Renal pelvis (tissue), 3 donors: ENCODE measurements around the gene CD209. TPM values are rescaled to one million over a fixed set of nuclear protein-coding genes. Genes with fewer than 3 reads are reported as not detected.

Source experiments
- polyA plus RNA-seq, 3 donors: library from polyadenylated mRNA; unstranded; fragments of 120-200 nt; gene quantifications; one replicate each; pipeline ENCODE4 v1.2.1, GENCODE V29; 2013; ENCODE audit not compliant: insufficient read length in 3 of 3

CD209 gene
- polyA plus RNA-seq, 3 donors = 1.00 to 1.9 (median 1.5) TPM

Other genes starting within 250 kb of the CD209 start
- 10 to 100 TPM; 53.7 to 70.8 (median 64.5) TPM for gene ZNF358, start 231.4 kb downstream of the CD209 start, polyA plus RNA-seq
- 10 to 100 TPM; 18.5 to 20.0 (median 19.8) TPM for gene MCOLN1, start 224.9 kb downstream of the CD209 start, polyA plus RNA-seq
- 10 to 100 TPM; 42.2 to 46.0 (median 42.8) TPM for gene PNPLA6, start 211.8 kb downstream of the CD209 start, polyA plus RNA-seq
- gene CAMSAP3, start 151.7 kb downstream of the CD209 start, polyA plus RNA-seq = 10 to 100 TPM; 25.0 to 28.6 (median 26.2) TPM
- gene XAB2, start 118.0 kb downstream of the CD209 start, polyA plus RNA-seq = 10 to 100 TPM; 37.5 to 47.5 (median 44.2) TPM
- gene PET100, start 117.7 kb downstream of the CD209 start, polyA plus RNA-seq = 100 to 1,000 TPM; 105 to 133 (median 113) TPM
- gene PCP2, start 113.8 kb downstream of the CD209 start, polyA plus RNA-seq = 1 to 10 TPM in 2 of 3 donors, under 1 TPM in 1; 0.91 to 2.1 (median 1.0) TPM
- gene STXBP2, start 110.4 kb downstream of the CD209 start, polyA plus RNA-seq = 10 to 100 TPM; 61.8 to 89.2 (median 81.4) TPM
- 1 to 10 TPM; 1.3 to 2.2 (median 1.4) TPM for gene RETN, start 78.5 kb downstream of the CD209 start, polyA plus RNA-seq
- under 1 TPM; 0.21 to 0.53 (median 0.21) TPM for gene MCEMP1, start 70.4 kb downstream of the CD209 start, polyA plus RNA-seq
- 10 to 100 TPM; 60.2 to 81.9 (median 65.1) TPM for gene TRAPPC5, start 66.7 kb downstream of the CD209 start, polyA plus RNA-seq
- under 1 TPM in 2 of 3 donors, not detected in 1; 0.12 to 0.17 TPM for gene FCER2, start 45.4 kb downstream of the CD209 start, polyA plus RNA-seq
- gene CLEC4G, start 15.4 kb downstream of the CD209 start, polyA plus RNA-seq = not detected
- gene CLEC4M, start 15.7 kb upstream of the CD209 start, polyA plus RNA-seq = 1 to 10 TPM; 2.4 to 3.9 (median 3.9) TPM
- 10 to 100 TPM; 17.1 to 18.4 (median 18.2) TPM for gene EVI5L, start 82.7 kb upstream of the CD209 start, polyA plus RNA-seq
- gene PRR36, start 126.9 kb upstream of the CD209 start, polyA plus RNA-seq = 10 to 100 TPM in 1 of 3 donors, 1 to 10 TPM in 2; 9.0 to 10.1 (median 9.6) TPM
- 1 to 10 TPM; 2.8 to 4.1 (median 3.9) TPM for gene LRRC8E, start 141.0 kb upstream of the CD209 start, polyA plus RNA-seq
- gene MAP2K7, start 156.3 kb upstream of the CD209 start, polyA plus RNA-seq = 10 to 100 TPM; 31.3 to 40.5 (median 36.4) TPM
- gene TGFBR3L, start 167.3 kb upstream of the CD209 start, polyA plus RNA-seq = 1 to 10 TPM in 1 of 3 donors, under 1 TPM in 2; 0.70 to 1.3 (median 0.97) TPM
- 10 to 100 TPM; 15.7 to 24.0 (median 23.0) TPM for gene SNAPC2, start 172.8 kb upstream of the CD209 start, polyA plus RNA-seq
- 10 to 100 TPM; 26.8 to 41.4 (median 35.9) TPM for gene CTXN1, start 178.6 kb upstream of the CD209 start, polyA plus RNA-seq
- 10 to 100 TPM; 53.5 to 57.0 (median 55.5) TPM for gene TIMM44, start 196.1 kb upstream of the CD209 start, polyA plus RNA-seq